B cell (primary cell): ENCODE results near the gene GUCA2A.

Source experiments
- CTCF ChIP-seq: fragments of 200-600 bp; IDR thresholded peaks from one replicate; pipeline ENCODE4 v1.8.0; 2022; ENCODE audit warnings: antibody characterized with exemption, mild to moderate bottlenecking
- EZH2 ChIP-seq: IDR thresholded peaks from 2 replicates; pipeline ENCODE4 v1.6.1; 2012; ENCODE audit warnings: borderline replicate concordance, low read depth, mild to moderate bottlenecking, moderate library complexity, low read length; ENCODE audit not compliant: insufficient read depth, poor library complexity, severe bottlenecking

- TF ChIP-seq CTCF, result no peak
- TF ChIP-seq EZH2, result no peak
These were observed 27.6 kb upstream of the GUCA2A start for GRCh38 chr1:42192106-42192505.
